T-helper 1 cell (primary cell): ENCODE results near the gene RPL19.
"Not testable (repeated sequence)": the region's sequence is repeated elsewhere in the genome, so short reads cannot be mapped to it uniquely, and the experiment has no call there.

Experiments used
- DNase-seq, 5 donors: peaks; one replicate each; pipeline ENCODE4 v3.0.0-alpha.2; 2012 to 2020

RPL19 gene

GRCh38 chr17:39250076-39250475 lies 50.0 kb downstream of the RPL19 start:
- DNase-seq: not testable (repeated sequence)

DNA sequence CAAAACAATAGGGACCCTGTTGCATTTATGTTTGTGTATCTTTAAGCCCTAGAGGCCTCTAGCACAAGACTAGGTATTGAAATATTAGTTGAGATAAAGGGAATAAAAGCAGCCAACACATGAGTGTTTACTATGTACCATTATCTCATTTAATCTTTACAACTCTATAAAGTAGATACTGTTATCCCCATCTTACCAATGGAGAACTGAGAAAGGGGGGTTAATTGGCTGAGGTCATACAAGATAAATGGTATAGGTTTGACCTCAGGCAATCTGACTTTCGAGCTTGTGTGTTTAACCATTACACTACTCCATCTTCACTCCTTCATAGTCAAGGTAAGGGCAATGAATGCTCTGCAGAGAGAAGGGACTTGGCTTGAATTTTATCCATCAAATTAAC lies 51.9 kb downstream of the RPL19 start:
- DNase-seq: no peak

DNA sequence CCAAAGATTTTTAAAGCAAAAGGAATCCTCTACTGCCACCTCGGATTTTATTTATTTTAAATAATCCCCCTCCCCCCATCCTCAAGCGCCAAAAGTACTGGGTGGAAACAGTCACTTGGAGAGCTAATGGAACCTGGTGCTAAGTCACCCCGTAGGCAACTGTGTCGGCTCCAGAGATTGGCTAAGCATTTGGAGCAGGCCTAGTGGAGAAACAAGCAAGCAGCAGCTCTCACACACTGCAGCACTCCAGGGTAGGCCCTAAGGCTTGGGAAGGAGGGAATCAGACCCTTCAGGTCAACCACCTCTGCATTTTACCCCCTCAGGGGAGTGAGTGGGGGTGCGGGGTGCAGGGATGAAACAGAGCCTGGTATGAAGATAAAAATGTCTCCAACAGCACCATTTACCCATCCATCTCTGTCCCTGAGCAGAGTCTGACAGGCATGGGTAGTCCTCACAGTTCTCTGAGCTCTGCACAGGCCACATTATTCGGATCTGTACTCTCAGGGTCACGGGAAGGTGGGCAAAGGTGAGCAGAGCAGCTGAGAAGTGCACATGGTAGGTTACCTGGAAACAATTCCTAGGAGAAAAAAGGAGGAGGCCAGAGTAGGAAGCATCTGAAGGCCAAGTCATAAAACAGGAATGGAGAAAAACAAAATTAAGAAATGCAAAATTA lies 52.8 kb downstream of the RPL19 start:
- no peak for DNase-seq
